HepG2 (cell line): ENCODE results near the gene HIPK4.

Source experiments
- EHMT2 ChIP-seq: fragments of 200-600 bp; sonication (generic); IDR thresholded peaks from 2 replicates; pipeline ENCODE4 v1.7.0; 2017; ENCODE audit warnings: antibody characterized with exemption, low read depth, low read length, borderline replicate concordance
- GFI1 ChIP-seq: sonication (generic); formaldehyde crosslinking; IDR thresholded peaks from 2 replicates; pipeline ENCODE4 v1.5.0; 2020; ENCODE audit warnings: missing genetic modification reagents, mild to moderate bottlenecking, borderline replicate concordance
- HNRNPL ChIP-seq: fragments of 200-400 bp; formaldehyde crosslinking; IDR thresholded peaks from 2 replicates; pipeline ENCODE4 v1.6.1; 2017; ENCODE audit warnings: mild to moderate bottlenecking, low read depth, low read length
- NONO ChIP-seq, 2 experiments: fragments of 450-650 bp in 1 of 2; sonication (generic) in 1 of 2; formaldehyde crosslinking in 1 of 2; IDR thresholded peaks in 1 of 2; conservative IDR thresholded peaks in 1 of 2; 2 replicates each; pipeline versions ENCODE4 v1.6.1 to v1.8.0; 2017 to 2022; ENCODE audit warnings: mild to moderate bottlenecking in 1 of 2, missing genetic modification reagents in 1 of 2, moderate library complexity in 1 of 2
- POLR2A ChIP-seq, 2 experiments: IDR thresholded peaks; 2 replicates each; pipeline ENCODE4 v1.6.1; 2011; ENCODE audit warnings: low read depth in 2 of 2, low read length in 2 of 2, mild to moderate bottlenecking in 1 of 2, moderate library complexity in 1 of 2; ENCODE audit not compliant: insufficient read depth in 1 of 2
- SNAPC2 ChIP-seq: sonication (generic); formaldehyde crosslinking; IDR thresholded peaks from 2 replicates; pipeline ENCODE4 v1.8.1; 2022; ENCODE audit warnings: mild to moderate bottlenecking, missing genetic modification reagents
- TAF15 ChIP-seq: fragments of 200-400 bp; formaldehyde crosslinking; IDR thresholded peaks from one replicate; pipeline ENCODE4 v1.6.1; 2018; ENCODE audit warnings: mild to moderate bottlenecking, low read depth, low read length; ENCODE audit not compliant: poor library complexity, severe bottlenecking
- TGIF2 ChIP-seq: IDR thresholded peaks from 2 replicates; pipeline ENCODE4 v1.6.1; 2016; ENCODE audit warnings: control low read depth, missing compliant biosample characterization
- ZNF101 ChIP-seq: sonication (generic); formaldehyde crosslinking; IDR thresholded peaks from 2 replicates; pipeline ENCODE4 v1.4.0; 2020; ENCODE audit warnings: mild to moderate bottlenecking, low read depth, missing genetic modification reagents, borderline replicate concordance
- ZNF431 ChIP-seq: sonication (generic); formaldehyde crosslinking; IDR thresholded peaks from 2 replicates; pipeline ENCODE4 v1.9.0; 2022; ENCODE audit warnings: missing genetic modification reagents, low read depth, mild to moderate bottlenecking, borderline replicate concordance
- ZNF678 ChIP-seq: sonication (generic); formaldehyde crosslinking; IDR thresholded peaks from 2 replicates; pipeline ENCODE4 v1.4.0; 2020; ENCODE audit warnings: mild to moderate bottlenecking, missing genetic modification reagents
- TF ChIP-seq, protein P1 (sequence below): sonication (generic); formaldehyde crosslinking; IDR thresholded peaks from 2 replicates; pipeline ENCODE4 v1.5.0; 2020; ENCODE audit warnings: mild to moderate bottlenecking, missing genetic modification reagents, moderate library complexity
- TF ChIP-seq, protein P2 (sequence below): sonication (generic); formaldehyde crosslinking; IDR thresholded peaks from 2 replicates; pipeline ENCODE4 v1.4.0; 2020; ENCODE audit warnings: missing genetic modification reagents; ENCODE audit errors: not compliant biosample characterization

- TF ChIP-seq, protein P1, sequence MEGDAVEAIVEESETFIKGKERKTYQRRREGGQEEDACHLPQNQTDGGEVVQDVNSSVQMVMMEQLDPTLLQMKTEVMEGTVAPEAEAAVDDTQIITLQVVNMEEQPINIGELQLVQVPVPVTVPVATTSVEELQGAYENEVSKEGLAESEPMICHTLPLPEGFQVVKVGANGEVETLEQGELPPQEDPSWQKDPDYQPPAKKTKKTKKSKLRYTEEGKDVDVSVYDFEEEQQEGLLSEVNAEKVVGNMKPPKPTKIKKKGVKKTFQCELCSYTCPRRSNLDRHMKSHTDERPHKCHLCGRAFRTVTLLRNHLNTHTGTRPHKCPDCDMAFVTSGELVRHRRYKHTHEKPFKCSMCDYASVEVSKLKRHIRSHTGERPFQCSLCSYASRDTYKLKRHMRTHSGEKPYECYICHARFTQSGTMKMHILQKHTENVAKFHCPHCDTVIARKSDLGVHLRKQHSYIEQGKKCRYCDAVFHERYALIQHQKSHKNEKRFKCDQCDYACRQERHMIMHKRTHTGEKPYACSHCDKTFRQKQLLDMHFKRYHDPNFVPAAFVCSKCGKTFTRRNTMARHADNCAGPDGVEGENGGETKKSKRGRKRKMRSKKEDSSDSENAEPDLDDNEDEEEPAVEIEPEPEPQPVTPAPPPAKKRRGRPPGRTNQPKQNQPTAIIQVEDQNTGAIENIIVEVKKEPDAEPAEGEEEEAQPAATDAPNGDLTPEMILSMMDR (CRISPR knock-in tag), result no peak
- no peak for TF ChIP-seq ZNF101 (CRISPR knock-in tag)
- TF ChIP-seq TAF15, result no peak
- TF ChIP-seq ZNF431 (CRISPR knock-in tag), result no peak
- no peak for TF ChIP-seq POLR2A (IDR thresholded peaks at IDR 0.05; ENCODE audit: insufficient read depth in 1 of 2, low read depth in 2 of 2, low read length in 2 of 2)
- TF ChIP-seq TGIF2 (CRISPR knock-in tag), result no peak
- TF ChIP-seq EHMT2, result no peak
- TF ChIP-seq GFI1 (CRISPR knock-in tag), result no peak
- TF ChIP-seq SNAPC2 (CRISPR knock-in tag), result no peak
- TF ChIP-seq ZNF678 (CRISPR knock-in tag), result no peak
- no peak for TF ChIP-seq NONO (IDR thresholded peaks at IDR 0.05)
- no peak for TF ChIP-seq NONO (CRISPR knock-in tag; conservative IDR thresholded peaks at IDR 0.05)
- TF ChIP-seq HNRNPL, result no peak
- TF ChIP-seq, protein P2, sequence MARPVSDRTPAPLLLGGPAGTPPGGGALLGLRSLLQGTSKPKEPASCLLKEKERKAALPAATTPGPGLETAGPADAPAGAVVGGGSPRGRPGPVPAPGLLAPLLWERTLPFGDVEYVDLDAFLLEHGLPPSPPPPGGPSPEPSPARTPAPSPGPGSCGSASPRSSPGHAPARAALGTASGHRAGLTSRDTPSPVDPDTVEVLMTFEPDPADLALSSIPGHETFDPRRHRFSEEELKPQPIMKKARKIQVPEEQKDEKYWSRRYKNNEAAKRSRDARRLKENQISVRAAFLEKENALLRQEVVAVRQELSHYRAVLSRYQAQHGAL (CRISPR knock-in tag), result no peak
Observed at GRCh38 chr19:40360708-40361241, 29.2 kb downstream of the HIPK4 start.
